Neural cell (in vitro differentiated cells): ENCODE results near the gene KCNIP4. TPM values are rescaled to one million over a fixed set of nuclear protein-coding genes. Genes with fewer than 3 reads are reported as not detected.

Source experiments
- H2AFZ ChIP-seq: fragments of 200-600, 300-800 bp; sonication (generic), shearing (Covaris generic); 2 replicates; pipeline ENCODE4 v1.6.0; 2014; ENCODE audit warnings: low read depth, mild to moderate bottlenecking, antibody characterized with exemption, low read length, moderate library complexity
- H3F3A ChIP-seq: fragments of 200-600 bp; shearing (Covaris generic); 2 replicates; pipeline ENCODE4 v1.6.1; 2016; ENCODE audit warnings: mild to moderate bottlenecking, moderate library complexity, mixed read lengths, antibody characterized with exemption, low read length; ENCODE audit not compliant: insufficient read depth, poor library complexity, severe bottlenecking
- H3K27ac ChIP-seq: fragments of 200-600, 300-800 bp; sonication (generic), shearing (Covaris generic); 2 replicates; pipeline ENCODE4 v1.5.1; 2014; ENCODE audit warnings: mild to moderate bottlenecking, low read length, moderate library complexity
- H3K27me3 ChIP-seq: fragments of 300-800, 200-600 bp; sonication (generic), shearing (Covaris generic); 2 replicates; pipeline ENCODE4 v1.6.0; 2014; ENCODE audit warnings: mild to moderate bottlenecking, low read depth, low read length, moderate library complexity; ENCODE audit not compliant: insufficient read depth
- H3K36me3 ChIP-seq: fragments of 300-800, 200-600 bp; sonication (generic), shearing (Covaris generic); 2 replicates; pipeline ENCODE4 v1.5.1; 2014; ENCODE audit warnings: mild to moderate bottlenecking, antibody characterized with exemption, low read length, moderate library complexity; ENCODE audit not compliant: insufficient read depth
- H3K4me2 ChIP-seq: fragments of 300-800, 200-600 bp; sonication (generic), shearing (Covaris generic); 2 replicates; pipeline ENCODE4 v1.6.0; 2014; ENCODE audit warnings: mild to moderate bottlenecking, low read length
- H3K4me3 ChIP-seq: fragments of 300-800, 200-600 bp; sonication (generic), shearing (Covaris generic); 2 replicates; pipeline ENCODE4 v1.5.1; 2014; ENCODE audit warnings: mild to moderate bottlenecking, low read length, moderate library complexity
- H3K79me2 ChIP-seq: fragments of 200-600 bp; shearing (Covaris generic); replicated peaks from 2 replicates; pipeline ENCODE4 v1.6.0; 2014; ENCODE audit warnings: mild to moderate bottlenecking, low read length, moderate library complexity; ENCODE audit not compliant: insufficient read depth
- H3K9ac ChIP-seq: fragments of 300-800, 200-600 bp; sonication (generic), shearing (Covaris generic); 2 replicates; pipeline ENCODE4 v1.6.1; 2016; ENCODE audit warnings: mild to moderate bottlenecking, low read length, mixed read lengths
- H3K9me2 ChIP-seq: fragments of 200-600 bp; shearing (Covaris generic); 2 replicates; pipeline ENCODE4 v1.6.1; 2016; ENCODE audit warnings: mild to moderate bottlenecking, low read length, mixed read lengths; ENCODE audit not compliant: insufficient read depth
- H3K9me3 ChIP-seq: fragments of 200-600, 300-800 bp; sonication (generic), shearing (Covaris generic); 2 replicates; pipeline ENCODE4 v1.6.1; 2016; ENCODE audit warnings: mild to moderate bottlenecking, mixed run types, low read length, moderate library complexity, mixed read lengths
- H4K20me1 ChIP-seq: fragments of 200-600 bp; shearing (Covaris generic); 2 replicates; pipeline ENCODE4 v1.6.1; 2016; ENCODE audit warnings: mild to moderate bottlenecking, mixed run types; ENCODE audit not compliant: insufficient read depth
- EP300 ChIP-seq: fragments of 450-650 bp; conservative IDR thresholded peaks from 2 replicates; pipeline ENCODE4 v1.6.1; 2014; ENCODE audit warnings: antibody characterized with exemption, mild to moderate bottlenecking, moderate library complexity; ENCODE audit not compliant: poor library complexity, severe bottlenecking
- EZH2 ChIP-seq: fragments of 200-600, 300-800 bp; shearing (Covaris generic), sonication (generic); IDR thresholded peaks from 2 replicates; pipeline ENCODE4 v1.6.1; 2014; ENCODE audit warnings: antibody characterized with exemption, low read length, borderline replicate concordance, mild to moderate bottlenecking; ENCODE audit not compliant: insufficient read depth, poor library complexity, severe bottlenecking
- MXI1 ChIP-seq: fragments of 450-650 bp; conservative IDR thresholded peaks from 2 replicates; pipeline ENCODE4 v1.6.1; 2014; ENCODE audit warnings: antibody characterized with exemption, mild to moderate bottlenecking; ENCODE audit not compliant: poor library complexity, severe bottlenecking
- POLR2AphosphoS5 ChIP-seq: IDR thresholded peaks from 2 replicates; pipeline ENCODE4 v1.6.1; 2012
- RAD21 ChIP-seq: fragments of 450-650 bp; conservative IDR thresholded peaks from 2 replicates; pipeline ENCODE4 v1.6.1; 2014; ENCODE audit warnings: antibody characterized with exemption, mild to moderate bottlenecking, moderate library complexity
- SMC3 ChIP-seq: fragments of 450-650 bp; conservative IDR thresholded peaks from 2 replicates; pipeline ENCODE4 v1.6.1; 2014; ENCODE audit warnings: antibody characterized with exemption, mild to moderate bottlenecking, moderate library complexity; ENCODE audit not compliant: poor library complexity
- TAF1 ChIP-seq: IDR thresholded peaks from 2 replicates; pipeline ENCODE4 v1.6.1; 2012; ENCODE audit warnings: low read depth
- polyA plus RNA-seq: library from polyadenylated mRNA; depleted of rRNA; stranded (reverse); fragments of >200 nt; gene quantifications from 2 replicates; pipeline ENCODE4 v1.2.3, GENCODE V29; 2014
- TF ChIP-seq, protein P1 (sequence below): fragments of 450-650 bp; IDR thresholded peaks from 2 replicates; pipeline ENCODE4 v1.5.1; 2014; ENCODE audit warnings: antibody characterized with exemption, mild to moderate bottlenecking, moderate library complexity; ENCODE audit not compliant: poor library complexity, severe bottlenecking
- TF ChIP-seq, protein P2 (sequence below): IDR thresholded peaks from 2 replicates; pipeline ENCODE4 v1.6.1; 2012; ENCODE audit warnings: borderline replicate concordance

The KCNIP4 gene
- polyA plus RNA-seq, 1 donor from 2014 or later = 22.8 TPM

GRCh38 chr4:21869978-21870745, 78.4 kb downstream of the KCNIP4 start:
- H2AFZ ChIP-seq = no peak overlapping the region
- H3K9ac ChIP-seq = no peak overlapping the region
- no peak overlapping the region for H3K27ac ChIP-seq
- H3F3A ChIP-seq = no peaks in the 10 kb centered on the region
- no peak for TF ChIP-seq TAF1
- TF ChIP-seq, protein P1, sequence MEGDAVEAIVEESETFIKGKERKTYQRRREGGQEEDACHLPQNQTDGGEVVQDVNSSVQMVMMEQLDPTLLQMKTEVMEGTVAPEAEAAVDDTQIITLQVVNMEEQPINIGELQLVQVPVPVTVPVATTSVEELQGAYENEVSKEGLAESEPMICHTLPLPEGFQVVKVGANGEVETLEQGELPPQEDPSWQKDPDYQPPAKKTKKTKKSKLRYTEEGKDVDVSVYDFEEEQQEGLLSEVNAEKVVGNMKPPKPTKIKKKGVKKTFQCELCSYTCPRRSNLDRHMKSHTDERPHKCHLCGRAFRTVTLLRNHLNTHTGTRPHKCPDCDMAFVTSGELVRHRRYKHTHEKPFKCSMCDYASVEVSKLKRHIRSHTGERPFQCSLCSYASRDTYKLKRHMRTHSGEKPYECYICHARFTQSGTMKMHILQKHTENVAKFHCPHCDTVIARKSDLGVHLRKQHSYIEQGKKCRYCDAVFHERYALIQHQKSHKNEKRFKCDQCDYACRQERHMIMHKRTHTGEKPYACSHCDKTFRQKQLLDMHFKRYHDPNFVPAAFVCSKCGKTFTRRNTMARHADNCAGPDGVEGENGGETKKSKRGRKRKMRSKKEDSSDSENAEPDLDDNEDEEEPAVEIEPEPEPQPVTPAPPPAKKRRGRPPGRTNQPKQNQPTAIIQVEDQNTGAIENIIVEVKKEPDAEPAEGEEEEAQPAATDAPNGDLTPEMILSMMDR = no peak
- no peak for TF ChIP-seq SMC3
- TF ChIP-seq POLR2AphosphoS5 = no peak
- TF ChIP-seq MXI1 = no peak
- H3K79me2 ChIP-seq = no peaks in the 10 kb centered on the region
- H4K20me1 ChIP-seq = no peaks in the 10 kb centered on the region
- no peak overlapping the region for H3K4me3 ChIP-seq
- H3K36me3 ChIP-seq = no peaks in the 10 kb centered on the region
- no peaks in the 10 kb centered on the region for H3K9me3 ChIP-seq
- no peak overlapping the region for H3K4me2 ChIP-seq
- no peaks in the 10 kb centered on the region for H3K9me2 ChIP-seq
- H3K27me3 ChIP-seq = no peaks in the 10 kb centered on the region

GRCh38 chr4:21864686-21865085, 83.9 kb downstream of the KCNIP4 start:
- Histone ChIP-seq H3K9me2 (no peaks in the 10 kb centered on the region), H3K36me3 (no peaks in the 10 kb centered on the region), H3K9ac (no peak overlapping the region), H3K27ac (no peak overlapping the region), H4K20me1 (no peaks in the 10 kb centered on the region), H3K9me3 (no peaks in the 10 kb centered on the region), H2AFZ (no peak overlapping the region), H3K27me3 (no peaks in the 10 kb centered on the region), H3K4me2 (no peak overlapping the region), H3K4me3 (no peak overlapping the region), H3K79me2 (no peaks in the 10 kb centered on the region), H3F3A (no peaks in the 10 kb centered on the region)
- no peak for TF ChIP-seq RAD21
- TF ChIP-seq MXI1 = no peak
- TF ChIP-seq, protein P1 = no peak
- TF ChIP-seq EP300 = no peak
- TF ChIP-seq EZH2 = no peak
- TF ChIP-seq TAF1 = no peak
- TF ChIP-seq, protein P2, sequence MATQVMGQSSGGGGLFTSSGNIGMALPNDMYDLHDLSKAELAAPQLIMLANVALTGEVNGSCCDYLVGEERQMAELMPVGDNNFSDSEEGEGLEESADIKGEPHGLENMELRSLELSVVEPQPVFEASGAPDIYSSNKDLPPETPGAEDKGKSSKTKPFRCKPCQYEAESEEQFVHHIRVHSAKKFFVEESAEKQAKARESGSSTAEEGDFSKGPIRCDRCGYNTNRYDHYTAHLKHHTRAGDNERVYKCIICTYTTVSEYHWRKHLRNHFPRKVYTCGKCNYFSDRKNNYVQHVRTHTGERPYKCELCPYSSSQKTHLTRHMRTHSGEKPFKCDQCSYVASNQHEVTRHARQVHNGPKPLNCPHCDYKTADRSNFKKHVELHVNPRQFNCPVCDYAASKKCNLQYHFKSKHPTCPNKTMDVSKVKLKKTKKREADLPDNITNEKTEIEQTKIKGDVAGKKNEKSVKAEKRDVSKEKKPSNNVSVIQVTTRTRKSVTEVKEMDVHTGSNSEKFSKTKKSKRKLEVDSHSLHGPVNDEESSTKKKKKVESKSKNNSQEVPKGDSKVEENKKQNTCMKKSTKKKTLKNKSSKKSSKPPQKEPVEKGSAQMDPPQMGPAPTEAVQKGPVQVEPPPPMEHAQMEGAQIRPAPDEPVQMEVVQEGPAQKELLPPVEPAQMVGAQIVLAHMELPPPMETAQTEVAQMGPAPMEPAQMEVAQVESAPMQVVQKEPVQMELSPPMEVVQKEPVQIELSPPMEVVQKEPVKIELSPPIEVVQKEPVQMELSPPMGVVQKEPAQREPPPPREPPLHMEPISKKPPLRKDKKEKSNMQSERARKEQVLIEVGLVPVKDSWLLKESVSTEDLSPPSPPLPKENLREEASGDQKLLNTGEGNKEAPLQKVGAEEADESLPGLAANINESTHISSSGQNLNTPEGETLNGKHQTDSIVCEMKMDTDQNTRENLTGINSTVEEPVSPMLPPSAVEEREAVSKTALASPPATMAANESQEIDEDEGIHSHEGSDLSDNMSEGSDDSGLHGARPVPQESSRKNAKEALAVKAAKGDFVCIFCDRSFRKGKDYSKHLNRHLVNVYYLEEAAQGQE = no peak
- no peak for TF ChIP-seq SMC3
- TF ChIP-seq POLR2AphosphoS5 = no peak
